A204.1 (cell line): ENCODE measurements around the gene USP34.

Experiments
- FAIRE-seq: peaks from 2 replicates; lab custom pipeline; 2012; peaks lifted over from hg19 to GRCh38; lab: Jason Lieb, UNC

The USP34 gene

DNA sequence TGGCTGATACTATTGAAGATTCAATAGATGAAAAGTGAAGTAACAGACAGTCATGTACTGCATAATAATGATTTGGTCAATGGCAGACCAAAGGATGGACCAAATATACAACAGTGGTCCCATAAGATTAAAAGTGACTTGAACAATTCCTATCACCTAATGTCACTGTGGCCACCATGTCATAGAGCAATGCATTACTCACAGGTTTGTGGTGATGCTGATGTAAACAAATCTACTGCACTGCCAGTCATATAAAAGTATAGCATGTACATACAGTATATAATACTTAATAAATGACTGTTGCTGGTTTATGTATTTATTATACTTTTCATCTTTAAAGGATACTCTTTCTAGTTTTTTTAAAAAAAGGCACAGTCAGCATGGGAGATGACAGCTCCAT lies 99.9 kb downstream of the USP34 start:
- no peak for FAIRE-seq

DNA sequence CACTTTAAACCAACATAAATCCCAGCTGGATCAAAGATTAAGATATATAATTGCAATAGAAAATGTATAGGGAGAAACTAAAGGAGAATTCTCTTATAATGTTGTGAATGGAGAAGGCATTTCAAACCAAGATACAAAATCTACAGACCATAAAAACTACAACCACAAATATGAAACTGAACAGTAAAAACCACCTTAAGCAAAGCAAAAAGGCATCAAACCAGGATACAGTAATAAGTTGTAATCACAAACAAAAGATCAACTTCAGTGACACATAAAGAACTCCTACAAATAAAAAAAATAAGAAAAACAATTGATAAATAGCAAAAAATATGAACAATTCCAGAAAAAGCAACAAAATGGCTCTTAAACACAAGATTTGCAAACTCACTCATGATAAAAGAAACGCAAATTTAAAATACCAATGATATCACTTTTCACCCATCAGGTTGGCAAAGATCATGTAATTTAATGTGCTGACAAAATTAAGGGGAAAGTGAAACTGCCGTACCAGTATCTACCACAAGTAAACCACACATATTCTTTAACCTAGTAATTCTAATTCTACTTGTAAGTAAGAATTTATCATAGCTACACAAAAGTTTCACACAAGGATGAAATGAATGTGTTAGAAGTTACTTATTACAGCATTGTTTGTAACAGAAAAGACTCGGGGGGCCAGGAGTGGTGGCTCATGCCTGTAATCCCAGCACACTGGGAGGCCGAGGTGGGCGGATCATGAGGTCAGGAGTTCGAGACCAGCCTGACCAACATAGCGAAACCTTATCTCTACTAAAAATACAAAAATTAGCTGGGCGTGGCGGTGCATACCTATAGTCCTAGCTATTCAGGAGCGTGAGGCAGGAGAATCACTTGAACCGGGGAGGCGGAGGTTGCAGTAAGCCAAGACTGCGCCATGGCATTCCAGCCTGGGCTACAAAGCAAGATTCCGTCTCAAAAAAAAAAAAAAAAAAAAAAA lies 101.9 kb downstream of the USP34 start:
- FAIRE-seq = no peak

DNA sequence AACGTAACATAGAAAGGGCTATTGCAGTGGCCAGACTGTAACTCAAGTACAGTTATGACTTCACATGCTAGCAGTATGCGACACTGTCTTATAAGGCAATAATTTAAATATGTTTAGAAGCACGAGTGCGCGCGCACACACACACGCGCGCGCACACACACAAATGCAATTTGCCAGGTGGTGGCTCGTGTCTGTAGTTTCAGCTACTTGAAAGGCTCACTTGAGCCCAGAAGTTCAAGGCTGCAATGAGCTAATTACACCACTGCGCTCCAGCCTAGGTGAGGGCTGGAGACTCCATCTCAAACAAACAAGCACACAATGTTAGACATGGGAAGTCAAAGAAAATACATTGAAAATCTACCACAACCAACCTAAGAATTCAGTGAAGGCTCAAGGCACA lies 103.7 kb downstream of the USP34 start:
- no peak for FAIRE-seq

DNA sequence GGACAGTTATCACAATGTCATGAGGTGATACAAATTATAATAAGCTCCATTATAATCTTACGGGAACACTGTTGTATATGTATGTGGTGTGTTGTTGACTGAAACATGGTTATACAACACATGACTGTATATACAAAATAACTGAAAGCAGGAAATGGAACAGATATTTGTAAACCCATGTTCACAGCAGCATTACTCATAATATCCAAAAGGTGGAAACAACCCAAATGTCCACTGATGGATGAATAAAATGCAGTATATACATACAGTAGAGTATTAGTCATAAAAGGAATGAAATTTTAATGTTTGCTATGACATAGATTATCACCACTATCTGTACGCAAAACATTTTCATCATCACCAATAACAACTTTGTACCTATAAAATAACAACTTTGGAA lies 107.3 kb downstream of the USP34 start:
- no peak for FAIRE-seq

DNA sequence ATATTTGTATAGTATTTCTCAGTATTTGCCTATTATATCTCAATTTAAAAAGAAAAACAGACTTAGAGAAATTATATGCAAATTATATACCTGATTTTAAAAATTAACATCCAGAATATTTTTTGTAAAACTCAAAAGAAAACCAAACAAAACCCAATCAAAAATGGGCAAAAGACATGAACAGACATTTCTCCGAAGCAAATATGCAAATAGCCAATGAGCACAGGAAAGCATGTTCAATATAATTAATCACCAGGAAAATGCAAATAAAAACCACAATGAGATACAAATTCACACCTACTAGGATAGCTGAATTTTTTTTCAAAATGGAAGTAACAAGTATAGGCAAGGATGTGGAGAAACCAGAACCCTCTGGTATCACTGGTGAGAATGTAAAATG lies 108.0 kb downstream of the USP34 start:
- no peak for FAIRE-seq

DNA sequence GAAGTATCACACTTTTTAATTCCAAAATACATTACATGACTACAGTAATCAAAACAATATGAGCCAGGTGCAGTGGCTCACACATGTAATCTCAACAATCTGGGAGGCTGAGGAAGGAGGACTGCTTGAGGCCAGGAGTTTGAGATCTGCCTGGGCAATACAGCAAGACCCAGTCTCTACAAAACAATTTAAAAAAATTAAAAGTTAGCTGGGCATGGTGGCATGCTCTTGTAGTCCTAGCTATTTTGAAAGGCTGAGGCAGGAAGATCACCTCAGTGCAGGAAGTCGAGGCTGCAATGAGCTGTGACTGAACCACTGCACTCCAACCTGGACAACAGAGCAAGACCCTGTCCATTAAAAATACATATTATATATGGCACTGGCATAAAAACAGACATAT lies 109.8 kb downstream of the USP34 start:
- FAIRE-seq = no peak

DNA sequence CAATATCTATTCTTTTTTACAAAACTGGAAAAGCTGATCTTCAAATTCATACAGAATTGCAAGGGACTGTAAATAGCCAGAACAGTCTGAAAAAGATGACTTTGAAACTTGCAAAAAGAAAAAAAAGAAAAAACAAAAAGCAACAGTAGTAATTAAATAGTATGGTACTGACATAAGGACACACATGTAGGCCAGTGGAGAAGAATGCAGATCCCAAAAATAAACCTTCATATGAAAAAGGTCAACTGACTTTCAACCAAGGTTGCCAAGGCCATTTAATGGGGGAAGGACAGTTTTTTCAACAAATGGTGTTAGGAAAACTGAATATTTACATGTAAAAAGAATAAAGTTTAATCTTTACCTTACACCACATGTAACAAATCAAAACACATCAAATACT lies 111.8 kb downstream of the USP34 start:
- FAIRE-seq = peak; percentile 3

DNA sequence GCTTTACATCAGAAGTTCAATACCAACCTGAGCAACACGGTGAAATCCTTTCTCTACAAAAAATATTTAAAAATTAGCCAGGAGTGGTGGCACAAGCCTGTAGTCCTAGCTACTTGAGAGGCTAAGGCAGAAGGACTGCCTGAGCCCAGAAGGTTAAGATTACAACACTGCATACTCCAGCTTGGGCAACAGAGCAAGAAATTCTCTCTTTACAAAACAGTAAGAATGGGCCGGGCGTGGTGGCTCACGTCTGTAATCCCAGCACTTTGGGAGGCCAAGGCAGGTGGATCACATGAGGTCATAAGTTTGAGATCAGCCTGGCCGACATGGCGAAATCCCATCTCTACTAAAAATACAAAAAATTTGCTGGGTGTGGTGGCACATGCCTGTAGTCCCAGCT lies 113.2 kb downstream of the USP34 start:
- no peak for FAIRE-seq

DNA sequence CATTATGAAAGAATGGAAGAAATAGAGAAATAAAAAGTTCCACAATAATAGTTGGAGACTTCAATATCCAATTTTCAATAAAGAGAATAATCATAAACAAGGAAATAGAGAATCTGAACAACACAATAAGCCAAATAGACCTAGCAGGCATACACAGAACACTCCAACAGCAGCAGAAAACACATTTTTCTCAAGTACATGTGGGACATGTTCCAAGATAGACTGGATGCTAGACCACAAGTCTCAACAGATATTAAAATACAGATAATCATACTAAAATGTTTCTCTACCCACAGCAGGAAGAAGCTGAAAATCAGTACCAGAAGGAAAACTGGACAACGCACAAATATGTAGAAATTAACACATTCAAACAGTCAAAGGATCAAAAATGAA lies 113.9 kb downstream of the USP34 start:
- no peak for FAIRE-seq

DNA sequence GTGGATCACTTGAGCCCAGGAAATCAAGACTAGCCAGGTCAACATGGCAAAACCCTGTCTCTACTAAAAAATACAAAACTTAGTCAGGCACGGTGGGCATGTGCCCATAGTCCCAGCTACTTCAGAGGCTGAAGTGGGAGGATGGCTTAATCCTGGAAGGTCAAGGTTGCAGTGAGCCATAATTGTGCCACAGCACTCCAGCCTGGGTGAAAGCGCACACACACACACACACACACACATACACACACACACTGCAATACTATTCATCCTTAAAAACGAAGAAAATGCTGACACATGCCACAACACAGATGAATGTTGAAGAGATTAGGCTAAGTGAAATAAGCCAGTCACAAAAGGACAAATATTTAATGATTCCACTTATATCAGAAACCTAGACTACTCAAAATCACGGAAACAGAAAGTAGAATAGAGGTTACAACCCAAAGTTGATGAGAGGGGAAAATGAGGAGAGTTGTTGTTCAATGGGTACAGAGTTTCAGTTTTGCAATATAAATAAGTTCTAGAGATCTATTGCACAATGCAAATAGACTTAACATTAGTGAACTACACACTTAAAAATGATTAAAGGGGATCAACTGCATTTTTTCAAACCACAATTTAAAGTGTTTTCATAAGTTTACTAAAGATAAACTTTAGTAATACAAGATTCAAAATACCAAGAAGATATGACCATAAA lies 114.5 kb downstream of the USP34 start:
- peak; percentile 29 for FAIRE-seq

DNA sequence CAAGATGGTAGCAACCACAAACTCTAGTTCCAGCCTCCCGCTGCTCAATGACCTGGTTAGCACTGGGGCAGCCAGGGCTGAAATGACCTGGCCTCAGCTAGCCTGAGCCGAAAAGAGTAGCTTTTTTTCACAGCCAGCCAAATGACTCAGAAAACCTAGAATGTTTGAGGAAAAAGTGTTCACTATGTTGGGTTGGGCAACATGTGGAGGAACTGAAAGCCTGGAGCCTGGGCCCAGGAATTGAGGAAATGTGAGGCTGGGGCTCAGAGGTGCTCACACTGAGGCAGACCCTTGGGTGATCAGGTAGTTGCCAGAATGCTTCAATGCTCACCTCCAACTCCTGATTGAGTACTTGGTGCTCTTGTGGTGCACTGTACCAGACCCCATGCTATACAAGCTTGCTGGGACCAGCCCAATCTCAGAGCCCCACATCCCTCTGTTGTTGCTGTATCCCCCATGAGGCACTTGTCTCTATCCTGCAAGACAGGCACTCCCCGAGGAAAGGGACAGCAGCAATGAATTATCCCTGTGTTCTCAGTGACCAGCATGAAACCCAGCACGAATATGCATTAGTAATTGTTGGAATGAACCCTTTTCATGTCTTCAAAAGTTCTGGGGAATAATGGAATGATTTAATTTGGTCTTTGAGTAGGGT lies 116.2 kb downstream of the USP34 start:
- no peak for FAIRE-seq

DNA sequence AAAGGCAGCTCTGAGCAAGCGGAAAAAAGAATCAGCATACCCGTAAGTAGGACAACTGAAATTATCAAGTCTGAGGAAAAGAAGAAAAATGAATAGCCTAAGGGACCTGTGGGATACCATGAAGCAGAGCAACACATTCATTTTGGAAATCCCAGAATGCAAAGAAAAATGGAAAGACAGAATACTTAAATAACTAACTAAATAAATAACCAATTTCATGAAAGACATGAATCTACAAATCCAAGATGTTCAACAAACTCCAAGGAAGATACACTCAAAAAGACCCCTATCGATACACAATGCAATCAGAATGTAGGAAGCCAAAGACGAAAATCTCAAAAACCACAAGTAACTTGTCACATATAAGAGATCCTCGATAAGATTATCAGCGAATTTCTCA lies 117.0 kb downstream of the USP34 start:
- FAIRE-seq = no peak

DNA sequence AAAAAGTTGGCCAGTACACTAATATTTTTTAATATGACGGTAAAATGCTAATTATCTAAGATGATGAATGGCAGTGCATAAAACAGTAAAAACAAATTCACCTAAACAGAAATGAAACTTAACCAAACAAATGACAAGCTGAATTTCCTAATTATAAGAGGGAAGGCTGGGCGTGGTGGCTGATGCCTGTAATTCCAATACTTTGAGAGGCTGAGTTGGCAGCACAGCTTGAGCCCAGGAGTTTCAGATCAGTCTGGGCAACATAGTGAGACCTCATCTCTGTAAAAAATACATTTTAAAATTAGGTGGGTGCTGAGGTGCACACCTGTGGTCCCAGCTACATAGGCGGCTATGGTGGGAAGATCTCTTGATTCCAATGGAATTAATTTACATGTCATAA lies 120.1 kb downstream of the USP34 start:
- FAIRE-seq = no peak

DNA sequence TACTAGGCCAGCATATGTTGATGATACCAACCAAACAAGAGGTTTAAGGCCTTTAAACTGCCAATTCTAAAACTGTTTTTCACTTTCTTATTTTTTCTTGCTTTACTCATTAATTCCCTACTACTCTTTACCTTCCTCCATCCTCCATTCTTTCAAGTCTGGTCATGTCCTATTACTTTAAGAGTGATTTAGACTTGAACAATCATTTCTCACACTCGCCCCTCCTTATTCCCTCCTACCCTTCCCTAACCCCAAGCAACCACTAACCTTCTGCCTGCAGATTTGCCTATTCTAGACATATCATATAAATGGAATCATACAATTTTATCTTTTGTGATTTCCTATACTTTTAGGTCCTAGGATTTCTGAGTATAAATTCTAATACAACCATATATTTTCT lies 127.7 kb downstream of the USP34 start:
- FAIRE-seq = no peak

DNA sequence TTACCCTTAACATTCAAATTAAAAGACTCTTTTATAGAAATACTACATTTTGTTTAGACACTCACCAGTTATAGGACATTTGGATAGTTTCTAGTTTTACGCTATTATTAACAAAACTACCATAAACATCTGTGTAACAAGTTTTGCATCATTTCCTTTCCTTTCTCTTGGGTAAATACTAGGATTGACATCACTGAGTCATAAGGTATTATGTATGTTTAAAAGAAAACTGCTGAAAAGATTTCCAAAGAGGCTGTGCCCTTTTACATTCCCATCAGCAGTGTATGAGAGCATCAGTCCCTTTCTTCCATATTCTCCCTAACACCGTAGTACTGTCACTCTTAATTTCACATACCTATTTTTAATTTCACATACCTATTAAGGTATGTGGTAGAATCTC lies 130.6 kb downstream of the USP34 start:
- FAIRE-seq = no peak

DNA sequence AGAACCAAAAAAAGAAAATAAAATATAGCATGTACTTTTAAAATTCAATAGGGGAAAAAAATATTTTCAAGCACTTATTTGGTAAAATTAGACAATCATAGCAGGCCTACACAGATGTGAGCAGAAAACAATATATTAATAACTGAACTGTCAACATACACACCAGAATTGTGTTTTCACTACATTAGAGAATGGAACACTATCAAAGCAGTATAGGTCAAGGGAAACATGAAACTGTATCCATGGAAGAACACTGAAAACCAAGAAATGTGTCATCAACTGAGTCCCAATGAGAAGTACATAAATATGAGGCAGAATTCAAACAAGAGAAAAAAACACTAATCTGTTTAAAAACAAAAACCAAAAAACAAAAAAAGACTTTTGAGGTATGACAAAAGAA lies 132.4 kb downstream of the USP34 start:
- no peak for FAIRE-seq

DNA sequence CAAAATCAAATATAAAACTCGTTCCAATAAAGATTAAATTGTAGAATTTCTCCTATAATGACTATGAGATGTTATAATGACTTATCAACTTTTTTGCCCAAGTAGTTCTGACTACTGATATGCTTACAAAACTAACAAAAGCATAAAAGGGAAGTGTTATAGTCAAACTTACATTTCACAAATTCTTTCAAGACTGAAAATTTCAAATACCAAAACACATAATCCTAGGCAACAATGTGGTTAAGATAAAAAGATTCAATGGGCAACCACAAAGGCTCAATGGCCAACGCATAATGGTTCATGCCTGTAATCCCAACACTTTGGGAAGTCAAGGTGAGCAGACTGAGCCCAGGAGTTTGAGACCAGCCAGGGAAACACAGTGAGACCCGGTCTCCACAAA lies 135.7 kb downstream of the USP34 start:
- FAIRE-seq = no peak

DNA sequence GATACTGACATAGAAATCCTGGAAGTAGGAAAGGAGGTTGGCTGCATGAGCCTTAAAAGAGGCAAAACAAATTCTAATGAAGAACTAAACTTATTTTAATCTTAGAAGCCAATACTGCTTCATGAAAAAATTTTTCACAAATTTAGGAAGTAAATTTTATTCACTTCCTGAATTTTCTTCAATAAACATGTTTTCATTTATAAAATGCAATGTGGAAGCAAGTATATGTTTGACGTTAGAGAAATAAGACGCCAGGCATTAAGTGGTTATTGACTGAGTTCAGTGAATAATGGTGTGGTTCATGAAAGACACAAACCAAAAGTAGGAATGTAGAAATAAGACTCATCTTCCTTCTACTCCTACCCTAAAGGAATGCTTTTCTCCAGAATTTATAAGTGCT lies 136.4 kb downstream of the USP34 start:
- no peak for FAIRE-seq

DNA sequence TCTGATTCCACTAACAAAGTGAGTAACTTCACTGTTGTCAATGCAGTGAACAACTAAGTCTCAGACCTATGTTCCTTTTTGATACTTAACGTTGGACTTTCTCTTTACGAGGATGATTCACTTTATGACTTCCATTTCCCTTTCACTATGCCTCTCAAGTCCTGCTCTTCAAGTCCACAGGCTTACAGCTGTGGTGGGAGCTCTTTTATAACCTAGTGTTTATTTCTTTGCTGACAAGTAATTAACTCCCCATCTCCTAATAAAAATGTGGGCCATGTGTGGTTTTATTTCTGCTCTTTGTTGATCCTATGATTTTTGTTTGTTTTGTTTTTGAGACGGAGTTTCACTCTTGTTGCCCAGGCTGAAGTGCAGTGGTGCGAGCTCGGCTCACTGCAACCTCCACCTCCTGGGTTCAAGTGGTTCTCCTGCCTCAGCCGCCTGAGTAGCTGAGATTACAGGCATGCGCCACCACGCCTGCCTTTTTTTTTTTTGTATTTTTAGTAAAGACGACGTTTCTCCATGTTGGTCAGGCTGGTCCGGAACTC lies 142.1 kb downstream of the USP34 start:
- no peak for FAIRE-seq

DNA sequence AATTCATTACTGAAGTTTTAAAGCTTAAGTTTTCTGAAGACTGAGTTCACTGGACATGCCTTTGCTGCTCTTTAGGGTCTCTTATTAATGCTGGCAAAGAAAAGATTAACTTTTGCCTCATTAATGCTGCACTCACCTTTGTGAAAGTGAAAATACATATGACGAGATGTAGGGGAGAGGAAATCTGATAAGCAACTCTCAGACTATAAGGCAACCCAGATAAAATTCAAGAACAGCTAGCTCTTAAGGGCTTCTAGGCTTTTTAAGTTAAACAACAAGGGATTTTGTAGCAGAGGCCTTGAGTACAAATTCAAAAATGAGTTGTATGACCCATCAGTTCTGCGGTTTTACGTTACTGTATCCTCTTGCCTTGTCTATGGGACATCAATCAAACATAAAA lies 143.7 kb downstream of the USP34 start:
- FAIRE-seq = no peak

DNA sequence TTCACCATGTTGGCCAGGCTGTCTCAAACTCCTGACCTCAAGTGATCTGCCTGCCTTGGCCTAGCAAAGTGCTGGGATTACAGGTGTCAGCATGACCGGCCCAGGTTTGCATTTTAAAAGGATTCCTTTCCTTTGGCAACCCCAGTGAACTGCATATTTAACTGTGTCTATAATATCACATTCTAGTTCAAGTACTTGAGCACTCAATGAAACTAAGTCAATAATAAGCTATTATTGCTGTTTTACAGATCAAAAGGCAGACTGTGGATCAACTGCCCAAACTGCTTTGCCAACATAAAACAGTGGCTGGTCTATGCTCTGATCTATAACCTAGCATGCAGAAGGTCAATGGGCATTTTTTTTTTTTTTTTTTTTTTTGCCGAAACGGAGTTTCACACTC lies 144.5 kb downstream of the USP34 start:
- no peak for FAIRE-seq

DNA sequence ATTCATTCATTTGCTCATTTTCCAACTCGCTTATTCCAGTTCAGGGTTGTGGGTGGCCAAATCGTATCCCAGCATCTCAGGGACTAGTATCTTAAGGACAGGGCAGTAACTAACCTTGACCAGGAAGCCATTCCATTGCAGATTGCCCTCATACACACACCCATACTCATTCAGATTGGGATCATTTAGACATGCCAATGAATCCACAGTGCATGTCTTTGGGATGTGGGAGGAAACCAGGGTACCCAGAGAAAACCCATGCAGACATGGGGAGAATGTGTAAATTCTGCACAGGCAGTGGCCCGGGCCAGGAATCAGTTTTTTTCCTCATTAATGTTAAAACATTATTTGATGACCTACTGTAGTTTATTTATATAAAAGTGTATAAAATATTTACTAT lies 150.7 kb downstream of the USP34 start:
- FAIRE-seq = no peak

DNA sequence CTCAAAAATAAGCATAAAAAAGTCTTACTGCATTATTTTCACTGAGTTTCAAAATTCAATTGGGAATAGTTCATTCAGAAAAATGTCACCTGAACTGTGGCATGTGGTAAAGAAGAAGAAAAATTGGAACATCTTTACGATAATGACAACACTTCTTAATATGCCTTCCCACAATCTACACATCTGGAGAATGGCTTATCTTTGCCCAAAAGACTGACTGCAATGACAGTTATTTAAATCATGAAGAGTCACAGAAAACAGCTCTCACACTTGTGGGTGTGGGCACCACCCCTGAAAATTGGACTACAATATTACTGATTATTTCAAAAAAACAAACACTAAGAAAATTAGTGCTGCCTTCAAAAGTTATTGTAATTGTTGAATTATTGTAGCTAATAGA lies 152.3 kb downstream of the USP34 start:
- FAIRE-seq = no peak
